ENCODE results near the gene UBE2R2. TPM values are rescaled to one million over a fixed set of nuclear protein-coding genes. Genes with fewer than 3 reads are reported as not detected.

The UBE2R2 gene
- polyA plus RNA-seq, 1 donor from 2014 or later = 45.0 TPM

GRCh38 chr9:33926746-33927485 is 110.0 kb downstream of the UBE2R2 start:
- H3K4me2 ChIP-seq (ENCODE audit: low read length) = no peak overlapping the region
- H3K36me3 ChIP-seq (ENCODE audit: insufficient read depth, low read length) = peaks cover 4% of the 10 kb centered on the region
- H3K9me2 ChIP-seq (ENCODE audit: insufficient read depth, low read length) = no peaks in the 10 kb centered on the region
- TF ChIP-seq MXI1 (conservative IDR thresholded peaks at IDR 0.05; ENCODE audit: poor library complexity, severe bottlenecking) (no peak), POLR2AphosphoS5 (IDR thresholded peaks at IDR 0.05) (no peak), SMC3 (conservative IDR thresholded peaks at IDR 0.05; ENCODE audit: poor library complexity) (no peak), TAF1 (IDR thresholded peaks at IDR 0.05; ENCODE audit: low read depth) (no peak), EZH2 (IDR thresholded peaks at IDR 0.05; ENCODE audit: borderline replicate concordance, insufficient read depth, low read length, poor library complexity, severe bottlenecking) (no peak), EP300 (conservative IDR thresholded peaks at IDR 0.05; ENCODE audit: poor library complexity, severe bottlenecking) (no peak), RAD21 (conservative IDR thresholded peaks at IDR 0.05) (no peak)
- TF ChIP-seq, protein P1, sequence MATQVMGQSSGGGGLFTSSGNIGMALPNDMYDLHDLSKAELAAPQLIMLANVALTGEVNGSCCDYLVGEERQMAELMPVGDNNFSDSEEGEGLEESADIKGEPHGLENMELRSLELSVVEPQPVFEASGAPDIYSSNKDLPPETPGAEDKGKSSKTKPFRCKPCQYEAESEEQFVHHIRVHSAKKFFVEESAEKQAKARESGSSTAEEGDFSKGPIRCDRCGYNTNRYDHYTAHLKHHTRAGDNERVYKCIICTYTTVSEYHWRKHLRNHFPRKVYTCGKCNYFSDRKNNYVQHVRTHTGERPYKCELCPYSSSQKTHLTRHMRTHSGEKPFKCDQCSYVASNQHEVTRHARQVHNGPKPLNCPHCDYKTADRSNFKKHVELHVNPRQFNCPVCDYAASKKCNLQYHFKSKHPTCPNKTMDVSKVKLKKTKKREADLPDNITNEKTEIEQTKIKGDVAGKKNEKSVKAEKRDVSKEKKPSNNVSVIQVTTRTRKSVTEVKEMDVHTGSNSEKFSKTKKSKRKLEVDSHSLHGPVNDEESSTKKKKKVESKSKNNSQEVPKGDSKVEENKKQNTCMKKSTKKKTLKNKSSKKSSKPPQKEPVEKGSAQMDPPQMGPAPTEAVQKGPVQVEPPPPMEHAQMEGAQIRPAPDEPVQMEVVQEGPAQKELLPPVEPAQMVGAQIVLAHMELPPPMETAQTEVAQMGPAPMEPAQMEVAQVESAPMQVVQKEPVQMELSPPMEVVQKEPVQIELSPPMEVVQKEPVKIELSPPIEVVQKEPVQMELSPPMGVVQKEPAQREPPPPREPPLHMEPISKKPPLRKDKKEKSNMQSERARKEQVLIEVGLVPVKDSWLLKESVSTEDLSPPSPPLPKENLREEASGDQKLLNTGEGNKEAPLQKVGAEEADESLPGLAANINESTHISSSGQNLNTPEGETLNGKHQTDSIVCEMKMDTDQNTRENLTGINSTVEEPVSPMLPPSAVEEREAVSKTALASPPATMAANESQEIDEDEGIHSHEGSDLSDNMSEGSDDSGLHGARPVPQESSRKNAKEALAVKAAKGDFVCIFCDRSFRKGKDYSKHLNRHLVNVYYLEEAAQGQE (IDR thresholded peaks at IDR 0.05; ENCODE audit: borderline replicate concordance) = no peak
- TF ChIP-seq, protein P2, sequence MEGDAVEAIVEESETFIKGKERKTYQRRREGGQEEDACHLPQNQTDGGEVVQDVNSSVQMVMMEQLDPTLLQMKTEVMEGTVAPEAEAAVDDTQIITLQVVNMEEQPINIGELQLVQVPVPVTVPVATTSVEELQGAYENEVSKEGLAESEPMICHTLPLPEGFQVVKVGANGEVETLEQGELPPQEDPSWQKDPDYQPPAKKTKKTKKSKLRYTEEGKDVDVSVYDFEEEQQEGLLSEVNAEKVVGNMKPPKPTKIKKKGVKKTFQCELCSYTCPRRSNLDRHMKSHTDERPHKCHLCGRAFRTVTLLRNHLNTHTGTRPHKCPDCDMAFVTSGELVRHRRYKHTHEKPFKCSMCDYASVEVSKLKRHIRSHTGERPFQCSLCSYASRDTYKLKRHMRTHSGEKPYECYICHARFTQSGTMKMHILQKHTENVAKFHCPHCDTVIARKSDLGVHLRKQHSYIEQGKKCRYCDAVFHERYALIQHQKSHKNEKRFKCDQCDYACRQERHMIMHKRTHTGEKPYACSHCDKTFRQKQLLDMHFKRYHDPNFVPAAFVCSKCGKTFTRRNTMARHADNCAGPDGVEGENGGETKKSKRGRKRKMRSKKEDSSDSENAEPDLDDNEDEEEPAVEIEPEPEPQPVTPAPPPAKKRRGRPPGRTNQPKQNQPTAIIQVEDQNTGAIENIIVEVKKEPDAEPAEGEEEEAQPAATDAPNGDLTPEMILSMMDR (IDR thresholded peaks at IDR 0.05; ENCODE audit: poor library complexity, severe bottlenecking) = no peak
- H3K27ac ChIP-seq (ENCODE audit: low read length) = no peak overlapping the region
- H3K79me2 ChIP-seq (replicated peaks; ENCODE audit: insufficient read depth, low read length) = no peaks in the 10 kb centered on the region
- no peak overlapping the region for H2AFZ ChIP-seq (ENCODE audit: low read depth, low read length)
- H3K27me3 ChIP-seq (ENCODE audit: insufficient read depth, low read depth, low read length) = no peaks in the 10 kb centered on the region
- H3K4me3 ChIP-seq (ENCODE audit: low read length) = no peak overlapping the region
- no peak overlapping the region for H3K9ac ChIP-seq (ENCODE audit: low read length)
- no peaks in the 10 kb centered on the region for H3F3A ChIP-seq (ENCODE audit: insufficient read depth, low read length, poor library complexity, severe bottlenecking)
- H3K9me3 ChIP-seq (ENCODE audit: low read length) = no peaks in the 10 kb centered on the region
- no peaks in the 10 kb centered on the region for H4K20me1 ChIP-seq (ENCODE audit: insufficient read depth)

GRCh38 chr9:33927694-33928093 is 110.7 kb downstream of the UBE2R2 start:
- Histone ChIP-seq H3K27ac (ENCODE audit: low read length) (no peak overlapping the region), H3F3A (ENCODE audit: insufficient read depth, low read length, poor library complexity, severe bottlenecking) (no peaks in the 10 kb centered on the region), H3K9me2 (ENCODE audit: insufficient read depth, low read length) (no peaks in the 10 kb centered on the region), H3K27me3 (ENCODE audit: insufficient read depth, low read depth, low read length) (no peaks in the 10 kb centered on the region), H3K36me3 (ENCODE audit: insufficient read depth, low read length) (peaks cover 4% of the 10 kb centered on the region), H3K9ac (ENCODE audit: low read length) (no peak overlapping the region), H3K4me2 (ENCODE audit: low read length) (no peak overlapping the region), H4K20me1 (ENCODE audit: insufficient read depth) (no peaks in the 10 kb centered on the region), H3K9me3 (ENCODE audit: low read length) (no peaks in the 10 kb centered on the region), H2AFZ (ENCODE audit: low read depth, low read length) (no peak overlapping the region), H3K4me3 (ENCODE audit: low read length) (no peak overlapping the region), H3K79me2 (replicated peaks; ENCODE audit: insufficient read depth, low read length) (no peaks in the 10 kb centered on the region)
- TF ChIP-seq SMC3 (conservative IDR thresholded peaks at IDR 0.05; ENCODE audit: poor library complexity) (no peak), MXI1 (conservative IDR thresholded peaks at IDR 0.05; ENCODE audit: poor library complexity, severe bottlenecking) (no peak), EP300 (conservative IDR thresholded peaks at IDR 0.05; ENCODE audit: poor library complexity, severe bottlenecking) (no peak), POLR2AphosphoS5 (IDR thresholded peaks at IDR 0.05) (no peak), TAF1 (IDR thresholded peaks at IDR 0.05; ENCODE audit: low read depth) (no peak), EZH2 (IDR thresholded peaks at IDR 0.05; ENCODE audit: borderline replicate concordance, insufficient read depth, low read length, poor library complexity, severe bottlenecking) (no peak), RAD21 (conservative IDR thresholded peaks at IDR 0.05) (no peak)
- TF ChIP-seq, protein P2 (IDR thresholded peaks at IDR 0.05; ENCODE audit: poor library complexity, severe bottlenecking) = no peak
- TF ChIP-seq, protein P1 (IDR thresholded peaks at IDR 0.05; ENCODE audit: borderline replicate concordance) = no peak

Measured in neural cell (in vitro differentiated cells).